DMS 273 treated with DMSO at 0.1 percent for 48 hours (cell line): Measurements from ENCODE around the gene MST1.
"Not testable (repeated sequence)": the region's sequence is repeated elsewhere in the genome, so short reads cannot be mapped to it uniquely, and the experiment has no call there.

ENCODE experiments used
- DNase-seq: peaks from one replicate; lab custom pipeline; 2025; lab: John Stamatoyannopoulos, UW

The MST1 gene

DNA sequence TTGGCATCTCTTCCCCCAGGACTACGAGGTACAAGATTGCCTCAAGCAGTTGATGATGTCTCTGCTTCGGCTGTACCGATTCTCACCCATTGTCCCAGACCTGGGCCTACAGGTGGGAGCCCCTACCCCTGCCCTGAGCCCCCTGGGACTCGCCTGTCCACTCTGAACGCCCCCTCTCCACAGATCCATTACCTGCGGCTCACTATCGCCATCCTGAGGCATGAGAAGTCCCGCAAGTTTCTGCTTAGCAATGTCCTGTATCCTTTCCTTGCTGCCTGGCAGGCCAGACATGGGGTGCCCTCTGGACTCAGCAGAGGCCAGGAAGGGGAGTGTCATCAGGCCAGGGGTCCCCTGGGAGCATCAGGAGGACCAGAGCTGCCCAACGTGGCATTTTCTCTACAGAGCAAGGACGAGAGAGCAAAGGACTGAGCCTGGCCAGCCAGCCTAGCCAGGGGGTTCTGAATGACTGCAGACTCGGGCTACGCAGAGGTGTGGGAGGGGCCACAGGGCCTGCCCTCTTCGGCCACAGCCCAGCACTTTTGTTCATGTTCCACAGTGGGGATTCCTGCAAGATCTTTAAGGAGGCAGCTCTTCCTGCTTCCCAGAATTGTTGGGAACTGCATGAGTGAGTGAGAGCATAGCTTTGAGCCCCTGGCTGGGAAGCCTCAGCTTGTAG lies 11.3 kb upstream of the MST1 start:
- no peak for DNase-seq

DNA sequence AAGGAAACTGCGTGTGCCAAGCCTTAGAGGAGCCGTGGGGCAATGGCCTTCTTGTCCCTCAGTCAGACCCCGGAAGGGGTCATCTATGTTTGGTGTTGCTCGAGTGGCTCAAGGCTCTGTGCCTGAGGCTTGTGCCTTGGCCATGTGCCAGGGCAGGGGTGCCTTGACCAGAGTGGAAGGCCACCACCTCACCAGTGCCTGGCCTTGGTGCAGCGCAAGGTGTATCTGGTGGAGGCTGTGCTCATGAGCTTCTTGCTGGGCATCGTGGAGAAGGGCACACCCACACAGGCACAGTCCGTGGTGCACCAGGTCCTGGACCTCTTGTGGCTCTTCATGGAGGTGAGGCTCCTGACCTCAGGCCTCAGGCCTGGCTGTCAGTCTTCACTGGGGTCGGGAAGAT lies 10.7 kb upstream of the MST1 start:
- no peak for DNase-seq

DNA sequence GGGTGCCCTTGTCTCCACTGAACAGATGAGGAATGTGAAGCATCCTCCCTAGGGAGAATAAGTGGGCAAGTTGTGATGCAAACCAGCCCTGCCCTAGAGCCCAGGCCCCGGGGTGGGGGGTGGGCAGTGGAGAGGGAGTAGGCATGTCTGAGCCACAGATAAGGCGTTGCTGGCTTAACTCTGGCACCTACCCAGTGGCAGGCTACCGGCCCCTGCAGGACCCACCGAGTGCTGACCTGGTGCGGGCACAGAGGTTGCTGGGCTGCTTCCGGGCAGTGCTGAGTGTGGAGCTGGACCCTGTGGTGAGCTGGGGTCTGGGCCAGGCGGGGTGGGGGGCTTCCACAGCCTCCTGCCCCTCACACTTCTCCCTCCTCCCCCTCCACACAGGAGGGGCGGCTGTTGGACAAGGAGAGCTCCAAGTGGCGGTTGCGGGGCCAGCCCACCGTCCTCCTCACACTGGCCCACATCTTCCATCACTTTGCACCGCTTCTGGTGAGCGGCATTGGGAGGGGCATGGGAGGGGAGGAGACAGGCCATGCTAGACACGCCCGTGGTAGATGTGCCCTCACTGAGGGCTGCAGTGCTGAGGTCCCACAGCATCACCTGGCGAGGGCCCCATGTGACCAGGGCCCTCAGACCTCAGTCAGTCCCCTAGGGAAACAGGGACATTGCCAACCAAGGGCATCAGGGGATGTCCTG lies 10.2 kb upstream of the MST1 start:
- DNase-seq: no peak

DNA sequence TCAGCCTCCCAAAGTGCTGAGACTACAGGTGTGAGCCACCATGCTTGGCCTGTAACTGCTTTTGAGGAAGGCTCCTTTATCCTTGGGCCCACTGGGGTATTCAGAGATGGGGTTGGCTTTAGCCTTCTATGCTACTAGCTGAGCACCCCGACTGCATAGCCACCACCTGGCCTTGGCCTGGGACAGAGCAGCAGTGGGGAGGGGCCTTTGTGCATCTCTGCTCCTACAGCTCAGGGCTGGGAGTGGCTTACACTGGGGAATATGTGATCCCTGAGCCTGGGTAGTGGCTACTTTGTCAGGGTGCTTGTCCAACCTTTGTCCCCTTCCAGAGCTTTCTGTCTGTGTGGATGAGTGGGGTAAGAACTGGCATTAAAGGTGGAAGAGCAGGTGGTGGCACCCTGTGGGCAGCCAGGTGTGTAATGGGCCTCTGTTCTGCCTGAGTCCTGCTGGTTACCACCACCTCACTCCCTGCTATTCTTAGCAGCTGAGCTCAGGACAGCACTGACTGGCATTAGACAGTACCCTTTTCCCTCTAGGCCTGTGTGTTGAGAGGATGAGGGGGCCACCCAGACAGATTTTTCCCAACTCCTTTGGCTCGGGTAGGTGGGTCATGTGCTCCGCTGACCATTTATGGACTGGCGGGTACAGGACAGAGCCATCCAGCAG lies 6.2 kb upstream of the MST1 start:
- DNase-seq: not testable (repeated sequence)

DNA sequence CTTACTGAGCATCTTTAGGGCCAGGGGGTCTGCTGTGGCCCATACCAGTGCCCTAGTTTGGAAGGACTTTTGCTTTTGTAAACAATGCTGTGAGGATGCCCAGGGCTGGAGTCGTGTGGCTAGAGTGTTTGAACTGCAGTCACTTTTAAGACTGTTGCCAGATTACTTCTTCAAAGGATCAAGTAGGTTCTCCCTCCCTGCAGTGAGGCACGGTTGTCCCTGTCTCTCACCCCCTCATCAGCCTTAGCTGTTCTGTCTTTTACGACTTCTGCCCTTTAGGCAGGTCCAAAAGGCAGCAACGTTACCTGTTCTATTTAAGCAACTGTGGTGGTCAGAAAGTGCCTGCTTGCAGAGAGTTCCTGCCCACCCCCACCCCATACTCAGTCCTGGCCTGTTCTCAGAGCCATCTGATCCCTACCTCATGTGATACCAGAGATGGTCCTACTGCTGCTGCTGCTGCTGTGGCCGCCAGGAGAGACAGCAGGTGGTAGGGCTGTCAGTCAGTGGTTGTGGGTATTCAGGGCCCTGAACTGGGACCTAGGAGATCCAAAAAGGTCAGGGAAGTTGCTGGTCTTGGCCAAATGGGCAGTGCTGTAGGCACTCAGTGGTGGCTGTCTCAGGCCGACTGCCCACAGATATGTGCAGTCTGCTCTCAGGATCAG lies 5.3 kb upstream of the MST1 start:
- DNase-seq: not testable (repeated sequence)

DNA sequence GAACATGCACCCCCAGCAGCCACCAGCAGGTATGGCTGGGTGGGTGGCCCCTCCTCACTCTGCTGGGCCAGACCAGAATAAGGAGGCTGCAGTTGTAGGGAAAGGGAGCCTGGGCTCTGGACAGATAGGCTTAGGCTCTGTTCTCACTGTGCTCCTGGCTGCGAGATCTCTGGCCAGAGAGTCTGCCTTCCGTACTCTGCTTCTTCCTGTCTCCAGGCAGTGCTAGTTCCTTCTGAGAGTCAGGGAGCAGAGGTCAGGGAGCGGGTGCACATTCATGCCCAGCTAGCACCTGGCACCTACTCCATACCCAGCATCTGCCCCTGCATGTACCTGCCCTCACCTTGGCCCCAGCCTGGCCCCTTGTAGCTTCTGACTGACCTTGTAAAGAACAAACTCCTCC lies 2.2 kb upstream of the MST1 start:
- DNase-seq: not testable (repeated sequence)

DNA sequence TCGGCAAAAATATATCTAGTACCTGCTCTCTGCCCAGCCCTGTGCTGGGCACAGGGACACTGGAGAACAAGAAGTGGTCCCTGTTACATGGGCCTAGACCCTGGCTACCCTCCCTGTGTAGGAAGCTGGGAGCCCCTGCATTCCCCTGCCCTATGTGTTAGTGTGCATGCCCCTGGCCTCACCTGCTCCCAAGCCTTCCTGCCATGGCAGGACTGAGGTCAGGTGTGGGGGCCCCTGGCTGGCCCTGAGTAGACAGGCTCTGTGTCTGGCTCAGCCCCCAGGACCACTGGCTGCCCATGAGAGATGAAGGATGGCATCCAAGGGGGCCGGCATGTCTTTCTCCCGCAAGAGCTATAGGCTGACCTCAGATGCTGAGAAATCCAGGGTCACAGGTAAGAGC lies 1.6 kb upstream of the MST1 start:
- not testable (repeated sequence) for DNase-seq

DNA sequence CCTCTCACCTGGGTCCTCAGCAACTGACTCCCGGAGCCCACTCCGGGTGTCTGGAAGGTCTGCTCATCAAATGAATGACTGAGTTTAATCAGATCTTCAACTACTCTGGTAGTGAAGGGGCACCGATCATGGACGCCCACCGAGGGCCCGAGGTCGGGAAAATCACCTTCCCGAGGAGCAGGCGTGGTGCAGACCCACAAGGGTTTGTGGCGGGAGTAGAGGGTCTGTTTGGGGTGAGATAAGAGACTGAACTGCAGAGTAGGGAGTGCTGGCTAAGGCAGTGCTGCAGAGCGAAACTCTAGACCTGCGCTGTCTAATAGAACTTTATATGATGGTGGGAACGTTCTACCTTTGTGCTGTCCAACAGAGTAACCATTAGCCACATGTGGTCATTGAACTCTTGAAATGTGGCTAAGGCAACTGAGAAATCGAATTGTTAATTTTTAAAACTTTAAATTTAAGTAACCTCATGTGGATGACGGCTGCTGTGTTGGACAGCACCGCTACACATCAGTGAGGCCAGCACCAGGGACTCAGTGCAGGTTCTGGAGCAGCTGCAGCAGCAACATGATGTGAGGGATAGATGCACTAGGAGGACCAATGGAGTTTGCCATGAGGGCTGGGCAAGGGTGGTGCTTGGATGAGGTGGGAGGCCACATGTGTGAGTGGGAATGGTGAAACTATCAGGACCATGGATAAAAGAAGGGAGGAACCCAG lies 792 bp upstream of the MST1 start:
- DNase-seq: not testable (repeated sequence)

DNA sequence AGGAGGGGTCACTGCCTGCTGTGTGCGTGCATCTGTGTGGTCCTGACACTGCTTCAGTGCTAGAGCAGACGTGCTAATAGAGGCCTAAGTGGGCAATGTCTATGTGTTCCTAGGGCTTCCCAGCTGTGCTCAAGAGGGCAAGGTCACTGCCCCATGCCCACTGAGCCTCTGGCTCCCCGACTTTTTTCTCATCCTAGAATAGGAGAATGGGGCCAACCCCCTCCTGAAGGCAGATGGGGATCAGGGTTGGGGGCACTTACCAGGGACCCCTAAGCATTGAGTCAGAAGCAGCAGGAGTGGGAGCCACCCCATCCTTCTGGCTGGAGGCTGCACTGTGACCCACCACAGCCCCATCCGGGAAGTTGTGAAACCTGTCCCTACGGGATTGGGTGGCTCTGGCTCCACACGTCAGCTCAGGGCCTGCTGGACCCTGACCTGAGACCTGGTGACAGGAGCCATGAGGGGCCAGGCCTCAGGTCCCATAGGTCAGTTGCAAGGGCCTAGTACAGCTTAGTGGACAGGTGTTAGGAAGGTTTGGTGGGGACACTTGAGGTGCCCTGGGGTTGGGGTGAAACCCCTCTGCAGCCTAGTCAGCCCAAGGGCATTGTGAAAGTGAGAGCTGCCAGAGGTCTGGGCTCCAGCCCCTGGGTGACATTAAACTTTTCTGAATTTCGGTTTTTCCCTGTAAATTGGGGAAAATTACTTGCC lies 782 bp downstream of the MST1 start:
- DNase-seq: not testable (repeated sequence)

DNA sequence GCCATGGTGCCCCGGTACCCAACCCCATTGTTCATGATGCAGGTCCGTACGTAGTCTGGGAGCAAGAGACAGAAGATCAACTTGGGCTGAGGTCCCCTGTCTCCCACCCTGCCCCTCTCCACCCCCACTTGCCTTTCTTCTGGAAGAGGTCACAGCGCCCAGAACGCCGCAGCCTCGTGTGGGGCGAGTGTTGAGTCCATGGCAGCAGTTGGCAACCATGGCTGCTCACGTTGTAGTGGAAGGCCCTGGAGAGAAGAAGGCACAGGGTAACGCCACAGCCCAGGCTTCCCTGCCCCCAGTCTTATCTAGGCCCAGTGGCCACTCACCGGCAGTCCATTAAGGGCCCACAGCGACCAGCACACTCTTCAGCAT lies 1.9 kb downstream of the MST1 start:
- not testable (repeated sequence) for DNase-seq

DNA sequence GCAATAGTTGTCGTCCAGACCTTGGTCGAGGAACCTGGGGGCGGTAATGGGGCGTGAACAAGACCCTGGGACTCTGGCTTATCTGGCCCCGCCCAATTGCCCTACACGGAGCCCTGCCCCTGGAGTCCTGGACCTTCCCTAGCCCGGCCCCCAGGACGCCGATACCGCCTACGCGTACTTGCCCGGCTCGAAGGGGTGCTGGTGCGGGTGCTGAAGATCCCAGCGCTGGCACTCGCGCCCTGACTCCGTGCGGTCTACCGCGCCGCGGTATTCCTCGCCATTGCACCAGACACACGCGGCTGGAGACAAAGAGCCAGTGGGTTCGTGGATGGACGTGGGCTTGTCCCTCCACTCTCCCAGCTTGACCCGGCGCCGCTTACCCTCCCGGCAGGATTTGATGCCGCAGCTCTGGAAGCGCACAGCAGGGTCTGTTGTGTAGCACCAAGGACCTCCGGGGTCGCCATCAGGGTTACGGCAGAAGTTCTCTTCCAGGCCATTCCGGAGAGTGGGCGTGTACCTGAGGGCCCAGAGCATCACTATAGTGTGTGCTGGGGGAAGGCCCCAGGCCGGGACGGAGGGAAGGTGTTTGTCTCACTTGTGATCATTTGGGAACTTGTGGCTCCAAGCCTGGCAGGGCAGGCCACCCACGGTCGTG lies 2.4 kb downstream of the MST1 start:
- not testable (repeated sequence) for DNase-seq

DNA sequence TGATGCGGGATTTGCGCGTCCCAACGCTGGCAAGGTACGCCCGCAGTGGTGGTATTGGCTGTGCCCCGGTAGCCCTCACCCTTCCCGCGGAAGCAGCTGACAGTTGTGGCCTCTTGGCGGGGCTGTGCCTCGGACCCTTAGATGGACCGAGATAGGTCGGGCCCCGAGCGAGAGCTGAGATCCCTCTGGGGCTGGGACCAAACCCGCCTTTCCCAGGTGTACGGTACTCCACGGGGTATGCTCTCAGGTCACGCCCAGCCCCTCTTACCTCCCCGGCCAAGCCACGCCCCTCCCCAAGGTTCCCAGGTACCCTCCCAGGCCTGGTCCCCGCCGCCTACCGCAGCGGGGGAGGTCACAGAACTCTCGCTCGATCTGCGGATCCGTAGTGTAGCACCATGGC lies 2.9 kb downstream of the MST1 start:
- DNase-seq: not testable (repeated sequence)

DNA sequence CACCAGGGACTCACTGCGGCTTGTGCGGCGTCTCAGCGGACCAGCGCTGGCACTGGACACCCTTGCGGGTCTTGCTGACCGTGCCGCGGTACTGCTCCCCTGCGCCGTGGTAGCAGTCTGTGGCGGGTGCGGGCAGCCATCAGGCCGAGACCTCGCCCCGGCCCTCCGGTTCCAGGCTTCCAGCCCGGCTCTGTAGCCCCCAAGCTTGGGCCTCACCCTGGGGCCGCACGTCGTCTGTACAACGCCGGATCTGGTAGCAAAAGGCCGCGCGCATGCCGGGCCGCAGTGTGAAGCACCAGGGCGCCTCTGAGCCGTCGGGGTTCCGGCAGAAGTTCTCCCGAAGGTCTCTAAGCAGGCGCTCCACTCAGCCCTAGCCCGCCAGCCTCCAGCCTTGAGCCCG lies 3.4 kb downstream of the MST1 start:
- DNase-seq: not testable (repeated sequence)

DNA sequence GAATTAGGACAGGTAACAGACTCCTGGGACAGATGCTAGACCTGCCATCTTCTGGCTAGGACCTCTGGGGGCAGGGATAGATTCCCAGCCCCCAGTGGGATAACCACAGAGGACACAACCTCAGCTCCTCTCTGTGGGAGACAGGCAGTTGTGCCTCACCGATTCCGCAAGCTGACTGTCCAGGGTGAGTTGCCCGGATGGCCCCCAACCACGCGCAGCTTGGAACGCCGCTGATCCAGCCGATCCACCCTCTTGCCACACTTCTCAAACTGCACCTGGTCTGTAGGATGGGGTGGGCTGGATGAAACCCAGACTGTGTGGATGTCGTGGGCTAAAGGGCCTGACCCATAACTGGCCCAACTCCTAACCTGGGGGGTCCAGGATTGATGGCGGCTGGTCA lies 4.2 kb downstream of the MST1 start:
- not testable (repeated sequence) for DNase-seq

DNA sequence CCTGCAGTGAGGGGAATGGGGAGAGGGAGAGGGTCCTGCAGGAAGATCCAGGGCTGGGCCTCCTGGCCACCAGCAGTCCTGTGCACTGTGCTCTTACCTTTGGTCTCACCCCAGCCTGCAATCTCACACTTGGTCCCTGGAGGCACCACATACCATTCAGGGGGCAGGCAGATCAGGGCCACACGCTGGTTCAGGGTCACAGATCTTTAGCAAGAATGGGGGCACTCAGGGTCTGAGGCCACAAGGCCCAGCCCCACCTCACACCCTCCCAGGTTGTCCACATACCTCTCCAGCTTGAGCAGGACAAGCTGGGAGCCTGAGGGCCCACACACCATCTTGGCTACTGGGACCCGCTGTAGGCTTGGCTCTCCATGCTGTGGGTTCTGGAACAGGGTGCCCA lies 4.8 kb downstream of the MST1 start:
- DNase-seq: not testable (repeated sequence)

DNA sequence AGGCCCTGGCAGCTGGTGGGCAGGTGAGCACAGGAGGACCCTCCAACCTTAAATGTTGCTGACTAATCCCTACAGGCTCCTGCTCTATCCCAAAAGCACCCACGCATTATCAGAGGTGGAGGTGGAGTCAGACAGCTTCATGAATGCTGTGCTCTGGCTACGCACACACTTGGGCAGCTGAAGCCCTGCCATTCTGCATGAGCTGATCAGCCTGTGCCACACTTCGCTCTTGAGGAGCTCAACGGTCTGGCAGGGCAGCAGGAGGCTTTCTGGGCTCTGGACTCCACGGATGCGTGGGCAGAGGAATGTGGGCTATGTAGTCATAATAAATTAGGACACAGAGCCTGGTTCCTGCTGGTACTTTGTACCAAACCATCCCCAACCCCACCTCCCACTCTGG lies 6.1 kb downstream of the MST1 start:
- DNase-seq: no peak

DNA sequence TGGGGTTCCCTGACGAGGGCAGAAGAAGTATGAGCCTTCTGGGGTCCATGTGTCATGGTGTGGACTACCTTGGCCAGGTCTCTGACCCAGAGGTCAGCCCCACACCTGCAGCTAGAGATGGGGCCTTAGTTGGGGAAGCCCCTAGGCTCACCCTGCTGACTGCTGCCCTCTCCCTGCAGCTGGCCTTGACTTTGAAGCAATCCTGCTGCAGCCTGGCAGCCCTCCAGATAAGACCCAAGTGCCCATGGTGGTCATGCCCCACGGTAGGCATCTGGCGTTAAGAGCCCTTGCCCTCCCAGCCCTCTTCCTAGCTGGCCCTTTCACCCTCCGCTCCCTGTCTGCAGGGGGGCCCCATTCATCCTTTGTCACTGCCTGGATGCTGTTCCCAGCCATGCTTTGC lies 7.7 kb downstream of the MST1 start:
- DNase-seq: no peak

DNA sequence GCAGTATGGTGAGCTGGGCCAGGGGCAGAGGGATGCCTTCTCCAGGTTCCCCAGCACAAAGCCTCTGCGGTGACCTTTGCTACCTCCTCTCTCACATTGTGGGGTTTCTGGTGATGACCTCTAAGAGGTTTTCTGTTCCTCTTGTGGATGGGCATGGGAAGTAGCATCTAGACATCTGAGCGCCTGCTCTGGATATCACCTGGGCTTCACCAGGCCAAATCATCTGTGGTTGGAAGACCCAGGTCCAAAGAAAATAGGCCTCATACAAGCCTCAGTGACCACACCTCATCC lies 8.1 kb downstream of the MST1 start:
- DNase-seq: no peak

DNA sequence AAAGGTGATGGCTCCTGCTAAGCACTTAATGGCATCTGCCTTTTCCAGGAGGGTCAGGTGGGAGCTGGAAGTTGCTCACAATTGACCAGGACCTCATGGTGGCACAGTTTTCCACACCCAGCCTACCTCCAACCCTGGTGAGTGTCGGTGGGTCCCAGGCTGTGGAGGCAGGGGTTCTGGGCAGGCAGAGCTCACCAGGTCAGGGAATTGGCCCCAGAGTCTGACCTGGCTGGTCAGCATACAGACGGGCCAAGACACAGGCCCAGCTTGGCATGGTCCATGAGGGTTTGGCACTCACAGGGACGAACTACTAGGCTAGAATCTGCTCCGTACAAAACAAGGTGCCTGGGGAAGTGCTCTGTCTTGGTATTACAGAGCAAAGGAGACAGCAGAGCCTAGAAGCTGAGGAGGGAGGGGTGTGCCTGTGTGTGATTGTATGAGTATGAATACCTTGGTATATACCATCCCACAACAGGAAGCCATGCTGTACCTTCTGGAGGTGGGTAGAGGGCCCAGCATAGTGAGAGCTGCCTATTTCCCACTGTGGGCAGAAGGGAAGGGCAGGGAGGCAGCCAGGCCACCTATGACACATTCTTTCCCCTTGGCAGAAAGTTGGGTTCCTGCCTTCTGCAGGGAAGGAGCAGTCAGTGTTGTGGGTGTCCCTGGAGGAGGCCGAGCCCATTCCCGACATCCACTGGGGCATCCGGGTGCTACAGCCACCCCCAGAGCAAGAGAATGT lies 8.6 kb downstream of the MST1 start:
- DNase-seq: no peak

DNA sequence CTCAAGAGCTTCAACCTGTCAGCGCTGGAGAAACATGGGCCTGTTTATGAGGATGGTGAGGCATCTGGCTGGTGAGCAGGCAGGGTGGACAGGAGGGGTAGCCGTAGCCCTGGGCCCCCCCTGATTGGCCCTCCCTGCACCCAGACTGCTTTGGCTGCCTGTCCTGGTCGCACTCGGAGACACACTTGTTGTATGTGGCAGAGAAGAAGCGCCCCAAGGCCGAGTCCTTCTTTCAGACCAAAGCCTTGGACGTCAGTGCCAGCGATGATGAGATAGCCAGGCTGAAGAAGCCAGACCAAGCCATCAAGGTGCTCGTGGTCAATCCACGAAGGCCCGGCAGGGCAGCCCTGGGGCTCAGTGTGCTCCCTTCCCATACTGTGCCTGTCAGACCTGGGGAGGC lies 13.4 kb downstream of the MST1 start:
- DNase-seq: no peak
